Neural progenitor cell (in vitro differentiated cells): ENCODE results near the gene NFE2L3.

ENCODE experiments used
- EZH2 ChIP-seq: fragments of 200-600 bp; sonication (generic); IDR thresholded peaks from 2 replicates; pipeline ENCODE4 v1.6.1; 2017; ENCODE audit warnings: antibody characterized with exemption, mild to moderate bottlenecking, moderate library complexity
- EZH2phosphoT487 ChIP-seq: fragments of 200-600 bp; sonication (generic); IDR thresholded peaks from 2 replicates; pipeline ENCODE4 v1.6.1; 2017; ENCODE audit warnings: antibody characterized with exemption
- TF ChIP-seq, protein P1 (sequence below): fragments of 200-600 bp; sonication (generic); IDR thresholded peaks from 2 replicates; pipeline ENCODE4 v1.5.1; 2017; ENCODE audit warnings: antibody characterized with exemption, mild to moderate bottlenecking

DNA sequence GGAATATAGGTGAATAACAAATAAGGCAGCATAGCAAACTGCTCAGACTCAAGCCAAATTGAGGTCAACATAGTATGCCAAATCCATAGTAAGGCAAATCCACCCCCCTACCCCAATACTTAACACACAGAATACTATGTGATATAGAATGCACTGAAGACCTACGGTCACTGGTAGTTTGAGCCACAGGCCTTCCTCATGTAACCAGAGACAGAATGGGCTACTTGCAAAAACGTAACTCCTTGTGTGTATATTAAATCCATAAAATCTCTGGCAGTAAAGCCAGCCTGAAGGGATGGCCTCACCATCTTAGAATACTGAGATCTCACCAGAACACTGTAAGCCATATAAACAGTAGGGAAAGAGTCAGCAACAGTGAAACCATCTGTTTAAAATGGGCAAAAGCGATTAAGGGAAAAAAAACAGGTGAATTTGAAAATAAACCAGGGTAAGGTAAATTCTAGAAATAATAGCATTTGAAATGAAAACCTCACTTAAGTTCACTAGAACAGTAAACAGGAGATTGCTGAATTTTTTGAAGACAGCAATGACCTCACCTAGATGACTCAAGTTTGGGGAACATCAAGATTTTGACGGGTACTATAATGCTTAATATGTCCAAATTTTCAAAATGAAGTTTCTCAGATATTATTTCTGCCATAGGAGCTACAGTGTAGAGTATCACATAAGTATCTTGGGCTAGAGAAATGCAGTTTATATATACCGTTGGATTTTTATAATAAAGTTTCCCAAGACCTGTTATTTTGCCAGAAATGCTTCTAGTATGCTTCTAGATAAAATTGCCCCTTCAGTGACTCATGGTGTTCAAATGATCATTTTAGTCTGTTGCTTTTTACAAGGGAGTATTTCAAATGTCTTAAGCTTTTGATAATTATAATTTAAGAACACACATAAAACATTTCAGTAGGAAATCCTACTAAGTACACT, 34.6 kb downstream of the NFE2L3 start:
- TF ChIP-seq, protein P1, sequence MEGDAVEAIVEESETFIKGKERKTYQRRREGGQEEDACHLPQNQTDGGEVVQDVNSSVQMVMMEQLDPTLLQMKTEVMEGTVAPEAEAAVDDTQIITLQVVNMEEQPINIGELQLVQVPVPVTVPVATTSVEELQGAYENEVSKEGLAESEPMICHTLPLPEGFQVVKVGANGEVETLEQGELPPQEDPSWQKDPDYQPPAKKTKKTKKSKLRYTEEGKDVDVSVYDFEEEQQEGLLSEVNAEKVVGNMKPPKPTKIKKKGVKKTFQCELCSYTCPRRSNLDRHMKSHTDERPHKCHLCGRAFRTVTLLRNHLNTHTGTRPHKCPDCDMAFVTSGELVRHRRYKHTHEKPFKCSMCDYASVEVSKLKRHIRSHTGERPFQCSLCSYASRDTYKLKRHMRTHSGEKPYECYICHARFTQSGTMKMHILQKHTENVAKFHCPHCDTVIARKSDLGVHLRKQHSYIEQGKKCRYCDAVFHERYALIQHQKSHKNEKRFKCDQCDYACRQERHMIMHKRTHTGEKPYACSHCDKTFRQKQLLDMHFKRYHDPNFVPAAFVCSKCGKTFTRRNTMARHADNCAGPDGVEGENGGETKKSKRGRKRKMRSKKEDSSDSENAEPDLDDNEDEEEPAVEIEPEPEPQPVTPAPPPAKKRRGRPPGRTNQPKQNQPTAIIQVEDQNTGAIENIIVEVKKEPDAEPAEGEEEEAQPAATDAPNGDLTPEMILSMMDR = no peak
- no peak for TF ChIP-seq EZH2phosphoT487
- TF ChIP-seq EZH2 = no peak
